ENCODE data around the gene NTHL1. TPM values are rescaled to one million over a fixed set of nuclear protein-coding genes. Genes with fewer than 3 reads are reported as not detected.

The NTHL1 gene
- total RNA-seq = 10 to 100 TPM; 24.6 to 35.6 TPM
- polyA plus RNA-seq (ENCODE audit: insufficient read depth, low read depth, low replicate concordance) = 18.0 TPM
- long read RNA-seq, donor 1, transcript NTHL1-201 (6 exons, 1,067 nt) = major isoform, 17 of 19 reads
- long read RNA-seq, donor 1, partial matches to known transcripts = 0 of 19 reads
- long read RNA-seq, donor 1, other reads (novel, unspliced or antisense) = 0 of 19 reads
- long read RNA-seq, donor 2, transcript NTHL1-201 (6 exons, 1,067 nt) = major isoform, 10 of 14 reads
- long read RNA-seq, donor 2, partial matches to known transcripts = 0 of 14 reads
- long read RNA-seq, donor 2, other reads (novel, unspliced or antisense) = 0 of 14 reads

DNA sequence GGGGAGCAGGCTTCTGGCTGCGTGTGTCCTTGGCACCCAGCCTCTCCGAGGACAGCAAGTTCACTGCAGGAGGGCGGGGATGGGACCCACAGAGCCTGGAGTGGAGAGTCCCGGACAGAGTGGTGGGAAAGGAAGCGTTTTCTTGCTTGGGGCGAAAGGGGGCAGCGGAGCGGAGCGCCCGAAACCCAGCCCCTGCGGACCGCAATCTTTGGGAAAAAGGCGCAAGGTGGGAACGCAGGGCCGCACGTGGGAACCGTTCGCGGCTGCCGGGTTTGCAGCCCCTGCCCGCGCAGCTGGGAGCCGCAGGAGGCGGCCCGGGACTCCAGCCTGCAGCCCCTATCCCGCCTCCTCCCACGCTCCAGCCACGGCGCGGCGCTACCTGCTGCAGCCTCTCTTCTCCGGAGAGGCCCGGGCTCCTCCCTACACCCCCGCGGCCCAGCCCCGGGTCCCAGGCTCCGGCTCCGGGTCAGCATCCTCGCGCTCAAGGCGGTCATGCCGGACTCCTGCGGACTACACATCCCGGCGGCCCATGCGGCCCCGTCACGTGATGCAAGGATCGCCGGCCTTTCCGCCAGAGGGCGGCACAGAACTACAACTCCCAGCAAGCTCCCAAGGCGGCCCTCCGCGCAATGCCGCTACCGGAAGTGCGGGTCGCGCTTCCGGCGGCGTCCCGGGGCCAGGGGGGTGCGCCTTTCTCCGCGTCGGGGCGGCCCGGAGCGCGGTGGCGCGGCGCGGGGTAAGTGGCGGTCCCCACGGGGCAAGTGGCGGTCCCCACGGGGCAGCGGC is at the start of gene NTHL1, which contains the start of gene TSC2:
Gene NTHL1 (minus strand): TSS at position 505 of the 786 bp plus-strand sequence. CDS start 11 bp downstream, at position 494.
Gene TSC2 (plus strand): TSS at position 656 of the 786 bp plus-strand sequence. CDS start 631 bp downstream, outside the sequence.
- peak within 1 kb of the TSS in 1 of 2 donors; percentile 65 for H3K27ac ChIP-seq
- peaks cover 23% of the 10 kb centered on the region for H3K4me1 ChIP-seq
- WGBS, 2 donors = 0% methylated on average over 6 to 60 of the region's 81 CpGs
- no peaks in the 10 kb centered on the region for H3K27me3 ChIP-seq
- intact Hi-C loops (cut with DNase I; ENCODE audit: low total_unique reads) = no loop called here
- peak; percentile 98 for DNase-seq
- peak within 1 kb of the TSS; percentile 80 to 96 for H3K4me3 ChIP-seq
- no peak for TF ChIP-seq POLR2A (IDR thresholded peaks at IDR 0.05)
- TF ChIP-seq, protein P1, sequence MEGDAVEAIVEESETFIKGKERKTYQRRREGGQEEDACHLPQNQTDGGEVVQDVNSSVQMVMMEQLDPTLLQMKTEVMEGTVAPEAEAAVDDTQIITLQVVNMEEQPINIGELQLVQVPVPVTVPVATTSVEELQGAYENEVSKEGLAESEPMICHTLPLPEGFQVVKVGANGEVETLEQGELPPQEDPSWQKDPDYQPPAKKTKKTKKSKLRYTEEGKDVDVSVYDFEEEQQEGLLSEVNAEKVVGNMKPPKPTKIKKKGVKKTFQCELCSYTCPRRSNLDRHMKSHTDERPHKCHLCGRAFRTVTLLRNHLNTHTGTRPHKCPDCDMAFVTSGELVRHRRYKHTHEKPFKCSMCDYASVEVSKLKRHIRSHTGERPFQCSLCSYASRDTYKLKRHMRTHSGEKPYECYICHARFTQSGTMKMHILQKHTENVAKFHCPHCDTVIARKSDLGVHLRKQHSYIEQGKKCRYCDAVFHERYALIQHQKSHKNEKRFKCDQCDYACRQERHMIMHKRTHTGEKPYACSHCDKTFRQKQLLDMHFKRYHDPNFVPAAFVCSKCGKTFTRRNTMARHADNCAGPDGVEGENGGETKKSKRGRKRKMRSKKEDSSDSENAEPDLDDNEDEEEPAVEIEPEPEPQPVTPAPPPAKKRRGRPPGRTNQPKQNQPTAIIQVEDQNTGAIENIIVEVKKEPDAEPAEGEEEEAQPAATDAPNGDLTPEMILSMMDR (IDR thresholded peaks at IDR 0.05) = peak; percentile 29 to 51 (median 50)
- no peaks in the 10 kb centered on the region for H3K9me3 ChIP-seq
- no peaks in the 10 kb centered on the region for H3K36me3 ChIP-seq (ENCODE audit: low read depth, missing control alignments)

- Histone ChIP-seq H3K4me1 (no peaks in the 10 kb centered on the region), H3K27me3 (no peaks in the 10 kb centered on the region), H3K9me3 (no peaks in the 10 kb centered on the region), H3K27ac (no peak overlapping the region), H3K4me3 (no peak overlapping the region), H3K36me3 (ENCODE audit: low read depth, missing control alignments) (no peaks in the 10 kb centered on the region)
- DNase-seq = no peak
- intact Hi-C loops (cut with DNase I; ENCODE audit: low total_unique reads) = no loop called here
- no peak for TF ChIP-seq POLR2A (IDR thresholded peaks at IDR 0.05)
- TF ChIP-seq, protein P1 (IDR thresholded peaks at IDR 0.05) = no peak
- WGBS, 2 donors = 76 to 84% methylated on average over 14 to 24 of the region's 25 CpGs
These were observed 49.4 kb upstream of the NTHL1 start for GRCh38 chr16:2096853-2097595.

DNA sequence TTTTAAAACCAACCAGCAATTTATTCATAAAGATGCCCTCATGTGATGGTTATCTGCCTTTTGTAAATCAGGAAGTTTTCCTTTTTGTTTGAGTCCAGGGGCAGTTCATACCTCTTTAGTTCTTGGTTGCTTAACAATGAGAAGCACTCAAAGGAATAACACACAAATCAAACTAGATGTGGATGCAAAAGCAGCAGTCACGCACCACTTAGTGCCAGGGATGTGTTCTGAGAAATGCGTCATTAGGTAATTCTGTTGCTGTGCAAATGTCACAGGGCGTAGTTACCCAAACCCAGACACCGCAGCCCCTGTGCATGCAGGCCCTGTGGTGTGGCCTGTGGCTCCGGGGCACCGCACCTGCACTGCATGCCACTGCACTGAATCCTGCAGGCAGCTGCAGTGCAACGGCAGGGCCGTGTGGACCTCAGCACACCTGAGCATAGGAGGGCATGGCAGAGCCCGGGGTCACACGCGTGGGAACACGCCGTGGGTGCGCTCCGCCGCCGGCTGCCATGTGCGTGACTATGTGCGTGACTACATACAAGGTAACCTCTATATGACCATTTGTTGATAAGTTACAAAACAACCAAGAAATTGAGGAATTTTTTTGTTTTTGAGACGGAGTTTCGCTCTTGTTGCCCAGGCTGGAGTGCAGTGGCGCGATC is 48.4 kb upstream of the NTHL1 start:
- no peak overlapping the region for H3K27ac ChIP-seq
- H3K27me3 ChIP-seq = no peaks in the 10 kb centered on the region
- H3K4me1 ChIP-seq = no peaks in the 10 kb centered on the region
- DNase-seq = no peak
- 94 to 98% methylated on average over 20 to 23 of the region's 23 CpGs for WGBS, 2 donors
- no peaks in the 10 kb centered on the region for H3K9me3 ChIP-seq
- intact Hi-C loops (cut with DNase I; ENCODE audit: low total_unique reads) = no loop called here
- no peak for TF ChIP-seq POLR2A (IDR thresholded peaks at IDR 0.05)
- TF ChIP-seq, protein P1 (IDR thresholded peaks at IDR 0.05) = no peak
- H3K36me3 ChIP-seq (ENCODE audit: low read depth, missing control alignments) = no peaks in the 10 kb centered on the region
- no peak overlapping the region for H3K4me3 ChIP-seq

DNA sequence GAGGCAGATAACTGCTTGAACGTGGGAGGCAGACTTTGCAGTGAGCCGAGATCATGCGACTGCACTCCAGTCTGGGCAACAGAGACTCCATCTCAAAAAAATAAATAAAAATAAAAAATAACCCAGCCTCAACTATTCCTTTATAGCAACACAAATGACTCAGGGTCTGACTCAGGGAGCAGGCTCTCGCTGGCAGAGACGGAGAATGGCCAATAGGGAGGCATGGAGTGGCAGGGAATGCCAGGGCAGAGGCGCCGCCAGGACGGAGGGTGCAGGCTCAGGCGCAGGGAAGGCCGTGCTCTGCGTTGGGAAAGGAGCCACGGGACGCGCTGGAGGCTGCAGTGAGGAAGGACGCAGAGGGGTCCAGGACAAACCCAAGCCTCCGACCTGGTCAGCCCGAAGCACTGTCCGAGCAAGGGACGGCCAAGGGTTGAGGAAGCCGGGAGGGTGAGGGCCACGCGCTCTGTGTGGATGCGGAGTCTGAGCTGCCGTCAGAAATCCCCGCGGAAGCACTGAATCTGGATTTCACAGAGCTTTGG is 47.8 kb upstream of the NTHL1 start:
- no peak overlapping the region for H3K4me3 ChIP-seq
- no peaks in the 10 kb centered on the region for H3K36me3 ChIP-seq (ENCODE audit: low read depth, missing control alignments)
- H3K9me3 ChIP-seq = no peaks in the 10 kb centered on the region
- no peaks in the 10 kb centered on the region for H3K4me1 ChIP-seq
- TF ChIP-seq, protein P1 (IDR thresholded peaks at IDR 0.05) = no peak
- TF ChIP-seq POLR2A (IDR thresholded peaks at IDR 0.05) = no peak
- intact Hi-C loops (cut with DNase I; ENCODE audit: low total_unique reads) = no loop called here
- H3K27me3 ChIP-seq = no peaks in the 10 kb centered on the region
- H3K27ac ChIP-seq = no peak overlapping the region
- WGBS, 2 donors = 94 to 96% methylated on average over 26 of the region's 26 CpGs
- DNase-seq = no peak

Data from testis (tissue), 5 donors.